Aorta (tissue), 5 donors: ENCODE measurements around the gene TOPAZ1. TPM values are rescaled to one million over a fixed set of nuclear protein-coding genes. Genes with fewer than 3 reads are reported as not detected.

Experiments
- ATAC-seq: fragments of 200-7000 bp; cut with Tn5 transposase; one replicate; pipeline ENCODE4 v1.9.1; 2022; ENCODE audit warnings: moderate library complexity; ENCODE audit not compliant: low FRiP score
- DNase-seq, 2 donors: peaks; one replicate each; pipeline ENCODE4 v3.0.0-alpha.2; 2020
- H3K27ac ChIP-seq, 2 donors: one replicate each; pipeline ENCODE4 v1.5.1; 2013; ENCODE audit warnings: low read length in 2 of 2, mild to moderate bottlenecking in 2 of 2, moderate library complexity in 2 of 2, control low read depth in 1 of 2, inconsistent platforms in 1 of 2, low read depth in 1 of 2
- H3K27me3 ChIP-seq, 2 donors: one replicate each; pipeline ENCODE4 v1.6.1; 2013; ENCODE audit warnings: control low read depth in 1 of 2, low read length in 1 of 2, mild to moderate bottlenecking in 1 of 2, moderate library complexity in 1 of 2; ENCODE audit not compliant: insufficient read depth in 2 of 2, control insufficient read depth in 1 of 2
- H3K36me3 ChIP-seq, 2 donors: one replicate each; pipeline ENCODE4 v1.6.1; 2013; ENCODE audit warnings: control low read depth in 1 of 2, low read length in 1 of 2, mild to moderate bottlenecking in 1 of 2; ENCODE audit not compliant: insufficient read depth in 2 of 2, control insufficient read depth in 1 of 2
- H3K4me1 ChIP-seq, 2 donors: one replicate each; pipeline ENCODE4 v1.6.1; 2013; ENCODE audit warnings: low read length in 2 of 2, control low read depth in 1 of 2, mild to moderate bottlenecking in 1 of 2, moderate library complexity in 1 of 2; ENCODE audit not compliant: insufficient read depth in 2 of 2, control insufficient read depth in 1 of 2
- H3K4me3 ChIP-seq, 2 donors: one replicate each; pipeline ENCODE4 v1.5.1; 2013; ENCODE audit warnings: low read length in 2 of 2, control low read depth in 1 of 2, mild to moderate bottlenecking in 1 of 2
- H3K9me3 ChIP-seq: one replicate; pipeline ENCODE4 v1.6.1; 2013; ENCODE audit warnings: mild to moderate bottlenecking, low read length; ENCODE audit not compliant: control insufficient read depth
- WGBS, 2 donors: extraction: QIAGEN DNeasy Blood & Tissue Kit; methylation state at CpG; one replicate each; pipeline ENCODE4 v1.1.7; 2013; 5-methylcytosine and 5-hydroxymethylcytosine counted together
- intact Hi-C, 2 donors: fragments of 100-400 bp; cut with DNase I; formaldehyde crosslinking; loops; one replicate each; pipeline versions ENCODE4 v1.14.2 to v1.15.0; 2022
- polyA plus RNA-seq, 2 donors: library from polyadenylated mRNA; stranded (reverse); fragments of 200-250 nt; gene quantifications; one replicate each; pipeline ENCODE4 v1.2.3, GENCODE V29; 2013
- total RNA-seq, 2 donors: library from RNA; stranded (reverse); fragmentation: NEBNext Ultra II Directional; extraction: Animal tissue kit (Norgen Biotek cat#: 25700); gene quantifications; one replicate each; pipeline ENCODE4 v1.2.1, GENCODE V29; 2021
- donor health status: healthy with polysubstance abuse.
- donor health status: Bipolar disorder and iron deficiency.
- donor health status: DM: no; HTN: no; CAD: no.
- donor health status: DM: no; HTN: no; CAD: no.
- donor health status: DM: yes; HTN: yes; CAD: no.

TOPAZ1 gene
- total and polyA plus RNA-seq, 4 donors, result not detected

- ATAC-seq (no peak), DNase-seq (no peak)
- WGBS, 2 donors, result 95% methylated on average over 2 of the region's 2 CpGs
- intact Hi-C loops, result no loop called here
- no peaks in the 10 kb centered on the region for H3K4me1 ChIP-seq
- H3K4me3 ChIP-seq, result no peak overlapping the region
- no peaks in the 10 kb centered on the region for H3K36me3 ChIP-seq
- H3K27ac ChIP-seq, result no peak overlapping the region
- H3K9me3 ChIP-seq, result no peaks in the 10 kb centered on the region
- no peaks in the 10 kb centered on the region for H3K27me3 ChIP-seq
Observed at GRCh38 chr3:44237161-44237560, 4.5 kb upstream of the TOPAZ1 start.

GRCh38 chr3:44237665-44238064 lies 4.0 kb upstream of the TOPAZ1 start:
- Histone ChIP-seq H3K4me1 (no peaks in the 10 kb centered on the region), H3K4me3 (no peak overlapping the region), H3K27ac (no peak overlapping the region), H3K36me3 (no peaks in the 10 kb centered on the region), H3K9me3 (no peaks in the 10 kb centered on the region), H3K27me3 (no peaks in the 10 kb centered on the region)
- 75 to 87% methylated on average over 3 of the region's 3 CpGs for WGBS, 2 donors
- ATAC-seq (no peak), DNase-seq (no peak)
- intact Hi-C loops, result no loop called here

GRCh38 chr3:44238889-44239288 lies 2.8 kb upstream of the TOPAZ1 start:
- DNase-seq (no peak), ATAC-seq (no peak)
- intact Hi-C loops, result no loop called here
- no peaks in the 10 kb centered on the region for H3K27me3 ChIP-seq
- H3K9me3 ChIP-seq, result no peaks in the 10 kb centered on the region
- no peaks in the 10 kb centered on the region for H3K4me1 ChIP-seq
- no peak overlapping the region for H3K27ac ChIP-seq
- H3K4me3 ChIP-seq, result no peak overlapping the region
- no peaks in the 10 kb centered on the region for H3K36me3 ChIP-seq
- WGBS, 2 donors, result 37 to 60% methylated on average over 2 of the region's 2 CpGs

GRCh38 chr3:44240061-44240460 lies 1.6 kb upstream of the TOPAZ1 start:
- H3K36me3 ChIP-seq, result no peaks in the 10 kb centered on the region
- no peaks in the 10 kb centered on the region for H3K9me3 ChIP-seq
- H3K4me1 ChIP-seq, result no peaks in the 10 kb centered on the region
- WGBS, 2 donors, result 96 to 98% methylated on average over 1 of the region's 1 CpG
- ATAC-seq, result no peak
- DNase-seq, result no peak
- H3K4me3 ChIP-seq, result no peak overlapping the region
- H3K27me3 ChIP-seq, result no peaks in the 10 kb centered on the region
- intact Hi-C loops, result no loop called here
- H3K27ac ChIP-seq, result no peak overlapping the region

- no peaks in the 10 kb centered on the region for H3K36me3 ChIP-seq
- 85 to 86% methylated on average over 3 of the region's 3 CpGs for WGBS, 2 donors
- DNase-seq, result no peak
- intact Hi-C loops, result no loop called here
- H3K4me1 ChIP-seq, result no peaks in the 10 kb centered on the region
- no peak overlapping the region for H3K4me3 ChIP-seq
- H3K9me3 ChIP-seq, result no peaks in the 10 kb centered on the region
- no peak for ATAC-seq
- H3K27me3 ChIP-seq, result no peaks in the 10 kb centered on the region
- no peak overlapping the region for H3K27ac ChIP-seq
Observed at GRCh38 chr3:44242721-44243120, 1.0 kb downstream of the TOPAZ1 start.

- no peak for DNase-seq
- Histone ChIP-seq H3K27ac (no peak overlapping the region), H3K9me3 (no peaks in the 10 kb centered on the region), H3K36me3 (no peaks in the 10 kb centered on the region), H3K27me3 (no peaks in the 10 kb centered on the region), H3K4me3 (no peak overlapping the region), H3K4me1 (no peaks in the 10 kb centered on the region)
- WGBS, 2 donors, result 71 to 75% methylated on average over 1 of the region's 1 CpG
- ATAC-seq, result no peak
- intact Hi-C loops, result no loop called here
Observed at GRCh38 chr3:44248152-44248551, 6.5 kb downstream of the TOPAZ1 start.

- WGBS, 2 donors, result 48 to 52% methylated on average over 5 of the region's 5 CpGs
- H3K36me3 ChIP-seq, result no peaks in the 10 kb centered on the region
- ATAC-seq, result no peak
- H3K9me3 ChIP-seq, result no peaks in the 10 kb centered on the region
- no peak overlapping the region for H3K4me3 ChIP-seq
- intact Hi-C loops, result no loop called here
- DNase-seq, result no peak
- no peaks in the 10 kb centered on the region for H3K27me3 ChIP-seq
- H3K4me1 ChIP-seq, result no peaks in the 10 kb centered on the region
- H3K27ac ChIP-seq, result no peak overlapping the region
Observed at GRCh38 chr3:44252332-44252959, 10.8 kb downstream of the TOPAZ1 start.

GRCh38 chr3:44259404-44259803 lies 17.7 kb downstream of the TOPAZ1 start:
- Histone ChIP-seq H3K36me3 (no peaks in the 10 kb centered on the region), H3K27ac (no peak overlapping the region), H3K4me1 (no peaks in the 10 kb centered on the region), H3K27me3 (peaks cover 0 to 3% of the 10 kb centered on the region in 2 donors), H3K9me3 (peaks cover 2% of the 10 kb centered on the region), H3K4me3 (no peak overlapping the region)
- intact Hi-C loops, result no loop called here
- ATAC-seq, result no peak
- DNase-seq, result no peak
- 89 to 94% methylated on average over 1 of the region's 1 CpG for WGBS, 2 donors

- WGBS, 2 donors, result 65 to 70% methylated on average over 1 of the region's 1 CpG
- no peak for DNase-seq
- Histone ChIP-seq H3K4me1 (no peaks in the 10 kb centered on the region), H3K4me3 (no peak overlapping the region), H3K36me3 (no peaks in the 10 kb centered on the region), H3K27me3 (peaks cover 0 to 3% of the 10 kb centered on the region in 2 donors), H3K27ac (no peak overlapping the region), H3K9me3 (peaks cover 2% of the 10 kb centered on the region)
- intact Hi-C loops, result no loop called here
- ATAC-seq, result no peak
Observed at GRCh38 chr3:44264146-44264545, 22.5 kb downstream of the TOPAZ1 start.
